ENCODE data around the gene ATXN3. TPM values are rescaled to one million over a fixed set of nuclear protein-coding genes. Genes with fewer than 3 reads are reported as not detected.
"Not testable (repeated sequence)": the region's sequence is repeated elsewhere in the genome, so short reads cannot be mapped to it uniquely, and the experiment has no call there.

The ATXN3 gene
- total RNA-seq, 1 experiment from 2014 or later = 21.4 TPM

- DNase-seq (ENCODE audit: low read depth) = no peak
These were observed 31.8 kb downstream of the ATXN3 start for GRCh38 chr14:92074555-92074954.

- DNase-seq (ENCODE audit: low read depth) = no peak
These were observed 48.1 kb downstream of the ATXN3 start for GRCh38 chr14:92058006-92058917.

GRCh38 chr14:92049781-92050180, 56.6 kb downstream of the ATXN3 start:
- DNase-seq (ENCODE audit: low read depth) = no peak

- DNase-seq (ENCODE audit: low read depth) = not testable (repeated sequence)
These were observed 57.2 kb downstream of the ATXN3 start for GRCh38 chr14:92049221-92049620.

GRCh38 chr14:92045904-92046303, 60.5 kb downstream of the ATXN3 start:
- DNase-seq (ENCODE audit: low read depth) = not testable (repeated sequence)

GRCh38 chr14:92041766-92042165, 64.6 kb downstream of the ATXN3 start:
- not testable (repeated sequence) for DNase-seq (ENCODE audit: low read depth)

GRCh38 chr14:92041203-92041602, 65.2 kb downstream of the ATXN3 start:
- DNase-seq (ENCODE audit: low read depth) = no peak

- peak; percentile 69 for DNase-seq (ENCODE audit: low read depth)
These were observed 65.8 kb downstream of the ATXN3 start for GRCh38 chr14:92040431-92041051.

GRCh38 chr14:92039719-92040430, 66.5 kb downstream of the ATXN3 start, which contains the start of gene TRIP11:
TSS of gene TRIP11 (minus strand) at chr14:92040059. CDS start at chr14:92039685, 374 bp downstream.
- DNase-seq (ENCODE audit: low read depth) = peak; percentile 89

- peak; percentile 65 for DNase-seq (ENCODE audit: low read depth)
These were observed 67.2 kb downstream of the ATXN3 start for GRCh38 chr14:92039063-92039718.

GRCh38 chr14:92037989-92038388, 68.4 kb downstream of the ATXN3 start:
- no peak for DNase-seq (ENCODE audit: low read depth)

GRCh38 chr14:92035890-92036289, 70.5 kb downstream of the ATXN3 start:
- DNase-seq (ENCODE audit: low read depth) = no peak

GRCh38 chr14:92033906-92034687, 72.3 kb downstream of the ATXN3 start:
- no peak for DNase-seq (ENCODE audit: low read depth)

- no peak for DNase-seq (ENCODE audit: low read depth)
These were observed 72.9 kb downstream of the ATXN3 start for GRCh38 chr14:92033433-92033832.

GRCh38 chr14:92026548-92027190, 79.7 kb downstream of the ATXN3 start:
- no peak for DNase-seq (ENCODE audit: low read depth)

- DNase-seq (ENCODE audit: low read depth) = no peak
These were observed 84.3 kb downstream of the ATXN3 start for GRCh38 chr14:92022036-92022435.

GRCh38 chr14:92021523-92021922, 84.9 kb downstream of the ATXN3 start:
- DNase-seq (ENCODE audit: low read depth) = peak; percentile 4

GRCh38 chr14:92014040-92014439, 92.3 kb downstream of the ATXN3 start:
- DNase-seq (ENCODE audit: low read depth) = no peak

GRCh38 chr14:92012121-92012748, 94.1 kb downstream of the ATXN3 start:
- no peak for DNase-seq (ENCODE audit: low read depth)

- no peak for DNase-seq (ENCODE audit: low read depth)
These were observed 95.7 kb downstream of the ATXN3 start for GRCh38 chr14:92010644-92011043.
